ENCODE results near the gene UAP1.
A peak's percentile ranks its signal among the peaks of the same experiment; 100 is the strongest.

The UAP1 gene

GRCh38 chr1:162621256-162621655 lies 59.7 kb downstream of the UAP1 start:
- no peaks in the 10 kb centered on the region for H3K79me2 ChIP-seq (ENCODE audit: low read length)
- no peaks in the 10 kb centered on the region for H3K9me3 ChIP-seq (replicated peaks; ENCODE audit: insufficient read depth, low read length)
- H3K27me3 ChIP-seq (replicated peaks; ENCODE audit: insufficient read depth, low read length): no peaks in the 10 kb centered on the region
- H3K4me3 ChIP-seq (ENCODE audit: low read length): no peak overlapping the region
- no peak for TF ChIP-seq CTCF (IDR thresholded peaks at IDR 0.05; ENCODE audit: low read length)
- TF ChIP-seq EZH2phosphoT487 (IDR thresholded peaks at IDR 0.05; ENCODE audit: low read length): no peak
- no peaks in the 10 kb centered on the region; the same call in 1 of the 2 replicates for H3K36me3 ChIP-seq (replicated peaks; ENCODE audit: insufficient read depth, low read length)
- H4K20me1 ChIP-seq (ENCODE audit: insufficient read depth, low read length): no peaks in the 10 kb centered on the region
- no peak overlapping the region for H2AFZ ChIP-seq (ENCODE audit: low read length)
- H3K9ac ChIP-seq (ENCODE audit: low read length): no peak overlapping the region
- no peaks in the 10 kb centered on the region for H3K9me2 ChIP-seq (replicated peaks; ENCODE audit: insufficient read depth, low read length)
- no peak overlapping the region for H3K4me2 ChIP-seq (ENCODE audit: low read depth, low read length)
- no peak for DNase-seq
- H3K4me1 ChIP-seq (ENCODE audit: low read length): peaks cover 3% of the 10 kb centered on the region
- no peaks in the 10 kb centered on the region for H3F3A ChIP-seq (ENCODE audit: insufficient read depth, low read length)
- H3K27ac ChIP-seq (ENCODE audit: low read length): no peak overlapping the region

GRCh38 chr1:162625679-162626078 lies 64.2 kb downstream of the UAP1 start:
- no peak for DNase-seq
- Histone ChIP-seq H3K4me1 (ENCODE audit: low read length) (peaks cover 25% of the 10 kb centered on the region), H3K4me3 (ENCODE audit: low read length) (no peak overlapping the region), H2AFZ (ENCODE audit: low read length) (no peak overlapping the region), H3K27me3 (replicated peaks; ENCODE audit: insufficient read depth, low read length) (no peaks in the 10 kb centered on the region), H3K9me2 (replicated peaks; ENCODE audit: insufficient read depth, low read length) (no peaks in the 10 kb centered on the region), H3K79me2 (ENCODE audit: low read length) (no peaks in the 10 kb centered on the region), H3K9me3 (replicated peaks; ENCODE audit: insufficient read depth, low read length) (no peaks in the 10 kb centered on the region), H3K4me2 (ENCODE audit: low read depth, low read length) (no peak overlapping the region), H3K9ac (ENCODE audit: low read length) (no peak overlapping the region), H3F3A (ENCODE audit: insufficient read depth, low read length) (peaks cover 9% of the 10 kb centered on the region), H4K20me1 (ENCODE audit: insufficient read depth, low read length) (no peaks in the 10 kb centered on the region), H3K27ac (ENCODE audit: low read length) (no peak overlapping the region), H3K36me3 (replicated peaks; ENCODE audit: insufficient read depth, low read length) (no peaks in the 10 kb centered on the region)
- TF ChIP-seq EZH2 (optimal IDR thresholded peaks at IDR 0.05; ENCODE audit: low read depth, low read length) (no peak), CTCF (IDR thresholded peaks at IDR 0.05; ENCODE audit: low read length) (no peak), EZH2phosphoT487 (IDR thresholded peaks at IDR 0.05; ENCODE audit: low read length) (no peak)

GRCh38 chr1:162626094-162626493 lies 64.6 kb downstream of the UAP1 start:
- Histone ChIP-seq H3K79me2 (ENCODE audit: low read length) (no peaks in the 10 kb centered on the region), H3K36me3 (replicated peaks; ENCODE audit: insufficient read depth, low read length) (no peaks in the 10 kb centered on the region), H4K20me1 (ENCODE audit: insufficient read depth, low read length) (no peaks in the 10 kb centered on the region), H3K4me3 (ENCODE audit: low read length) (peak overlapping the region; percentile 26), H3F3A (ENCODE audit: insufficient read depth, low read length) (peaks cover 12% of the 10 kb centered on the region), H3K27me3 (replicated peaks; ENCODE audit: insufficient read depth, low read length) (no peaks in the 10 kb centered on the region), H2AFZ (ENCODE audit: low read length) (peak overlapping the region; percentile 32), H3K4me1 (ENCODE audit: low read length) (peaks cover 29% of the 10 kb centered on the region), H3K27ac (ENCODE audit: low read length) (peak overlapping the region; percentile 28; the same call in 1 of the 2 replicates), H3K9ac (ENCODE audit: low read length) (no peak overlapping the region; the same call in 1 of the 2 replicates), H3K9me2 (replicated peaks; ENCODE audit: insufficient read depth, low read length) (no peaks in the 10 kb centered on the region), H3K4me2 (ENCODE audit: low read depth, low read length) (peak overlapping the region; percentile 41), H3K9me3 (replicated peaks; ENCODE audit: insufficient read depth, low read length) (no peaks in the 10 kb centered on the region)
- TF ChIP-seq CTCF (IDR thresholded peaks at IDR 0.05; ENCODE audit: low read length): no peak
- no peak for TF ChIP-seq EZH2phosphoT487 (IDR thresholded peaks at IDR 0.05; ENCODE audit: low read length)
- no peak for TF ChIP-seq EZH2 (optimal IDR thresholded peaks at IDR 0.05; ENCODE audit: low read depth, low read length)
- no peak for DNase-seq
